OCI-LY3 (cell line): ENCODE data around the gene UBLCP1.
A peak's percentile ranks its signal among the peaks of the same experiment; 100 is the strongest.
"Not testable (repeated sequence)": the region's sequence is repeated elsewhere in the genome, so short reads cannot be mapped to it uniquely, and the experiment has no call there.

Experiments
- H2AFZ ChIP-seq: fragments of 200-600, 300-600 bp; shearing (Covaris generic); 2 replicates; pipeline ENCODE4 v1.6.0; 2014; ENCODE audit warnings: antibody characterized with exemption, low read depth, low read length
- H3K27ac ChIP-seq: fragments of 200-600, 300-600 bp; sonication (generic); 2 replicates; pipeline ENCODE4 v1.5.1; 2014; ENCODE audit warnings: mild to moderate bottlenecking, low read length, moderate library complexity, mixed read lengths
- H3K27me3 ChIP-seq: fragments of 200-600, 300-600 bp; sonication (generic); 2 replicates; pipeline ENCODE4 v1.6.1; 2014; ENCODE audit warnings: low read depth, low read length, mixed read lengths
- H3K36me3 ChIP-seq: fragments of 200-600, 300-600 bp; sonication (generic); replicated peaks from 2 replicates; pipeline ENCODE3; 2014; ENCODE audit warnings: low read depth, low read length, mixed read lengths
- H3K4me1 ChIP-seq: fragments of 300-600, 200-600 bp; sonication (generic); 2 replicates; pipeline ENCODE4 v1.6.1; 2014; ENCODE audit warnings: low read length, mixed read lengths
- H3K4me2 ChIP-seq: fragments of 200-600, 300-600 bp; sonication (generic); 2 replicates; pipeline ENCODE4 v1.6.1; 2014; ENCODE audit warnings: low read length, mixed read lengths
- H3K4me3 ChIP-seq: fragments of 300-600, 200-600 bp; sonication (generic); 2 replicates; pipeline ENCODE4 v1.5.1; 2014; ENCODE audit warnings: antibody characterized with exemption, mild to moderate bottlenecking, low read length, moderate library complexity
- H3K79me2 ChIP-seq: fragments of 300-600, 200-600 bp; shearing (Covaris generic); 2 replicates; pipeline ENCODE4 v1.6.1; 2014; ENCODE audit warnings: mild to moderate bottlenecking, low read length, mixed read lengths
- H3K9ac ChIP-seq: fragments of 300-600, 200-600 bp; shearing (Covaris generic); 2 replicates; pipeline ENCODE4 v1.6.0; 2014; ENCODE audit warnings: mild to moderate bottlenecking, low read length, moderate library complexity
- H3K9me3 ChIP-seq: fragments of 200-600, 300-600 bp; shearing (Covaris generic); 2 replicates; pipeline ENCODE4 v1.6.1; 2014; ENCODE audit warnings: low read length, mixed read lengths; ENCODE audit not compliant: insufficient read depth
- H4K20me1 ChIP-seq: fragments of 200-600, 300-600 bp; sonication (generic); 2 replicates; pipeline ENCODE4 v1.6.1; 2016; ENCODE audit warnings: low read length, mixed read lengths; ENCODE audit not compliant: insufficient read depth
- CTCF ChIP-seq: fragments of 200-600, 300-600 bp; sonication (generic); IDR thresholded peaks from 2 replicates; pipeline ENCODE4 v1.5.1; 2014; ENCODE audit warnings: antibody characterized with exemption, low read length, low read depth
- EZH2phosphoT487 ChIP-seq: fragments of 200-600 bp; shearing (Covaris generic); IDR thresholded peaks from 2 replicates; pipeline ENCODE4 v1.6.1; 2018; ENCODE audit warnings: antibody characterized with exemption, mixed run types, low read depth

UBLCP1 gene

GRCh38 chr5:159263569-159263905 is 447 bp downstream of the UBLCP1 start:
- Histone ChIP-seq H3K4me2 (peak overlapping the region; percentile 75), H4K20me1 (no peaks in the 10 kb centered on the region), H3K79me2 (peaks cover 20% of the 10 kb centered on the region), H3K4me3 (peak overlapping the region; percentile 96), H3K9me3 (no peaks in the 10 kb centered on the region), H3K4me1 (peaks cover 9% of the 10 kb centered on the region), H2AFZ (peak overlapping the region; percentile 84; the same call in 1 of the 2 replicates), H3K27ac (peak overlapping the region; percentile 82; the same call in 1 of the 2 replicates), H3K27me3 (no peaks in the 10 kb centered on the region), H3K36me3 (no peaks in the 10 kb centered on the region), H3K9ac (peak overlapping the region; percentile 88)
- TF ChIP-seq EZH2phosphoT487 (no peak), CTCF (no peak)

- peaks cover 14% of the 10 kb centered on the region for H3K36me3 ChIP-seq
- not testable (repeated sequence) for H3K27me3 ChIP-seq, H3K9ac ChIP-seq, H3K4me1 ChIP-seq, H3K9me3 ChIP-seq, H4K20me1 ChIP-seq, H3K27ac ChIP-seq, H3K4me3 ChIP-seq, H3K4me2 ChIP-seq, H2AFZ ChIP-seq
- peaks cover 20% of the 10 kb centered on the region for H3K79me2 ChIP-seq
Measured at GRCh38 chr5:159266764-159267163, 3.7 kb downstream of the UBLCP1 start.

GRCh38 chr5:159269723-159270122 is 6.6 kb downstream of the UBLCP1 start:
- Histone ChIP-seq H2AFZ (no peak overlapping the region), H3K36me3 (peaks cover 14% of the 10 kb centered on the region), H3K4me3 (no peak overlapping the region), H3K79me2 (peaks cover 3% of the 10 kb centered on the region), H3K9me3 (no peaks in the 10 kb centered on the region), H4K20me1 (no peaks in the 10 kb centered on the region), H3K27ac (no peak overlapping the region), H3K9ac (no peak overlapping the region), H3K27me3 (no peaks in the 10 kb centered on the region), H3K4me1 (no peaks in the 10 kb centered on the region), H3K4me2 (no peak overlapping the region)
- no peak for TF ChIP-seq CTCF

GRCh38 chr5:159273923-159274322 is 10.8 kb downstream of the UBLCP1 start:
- peaks cover 16% of the 10 kb centered on the region for H3K36me3 ChIP-seq

More at GRCh38 chr5:159273923-159274322, 10.8 kb downstream of the UBLCP1 start:
- Histone ChIP-seq H4K20me1 (no peaks in the 10 kb centered on the region), H3K4me3 (no peak overlapping the region), H3K27me3 (no peaks in the 10 kb centered on the region), H3K9ac (no peak overlapping the region), H2AFZ (no peak overlapping the region), H3K4me2 (no peak overlapping the region), H3K27ac (no peak overlapping the region), H3K4me1 (no peaks in the 10 kb centered on the region), H3K9me3 (no peaks in the 10 kb centered on the region), H3K79me2 (no peaks in the 10 kb centered on the region)
- no peak for TF ChIP-seq EZH2phosphoT487
- TF ChIP-seq CTCF = no peak
